Activated gamma-delta T cell (primary cell): Measurements from ENCODE around the gene TTPAL.

Source experiments
- DNase-seq: peaks from one replicate; lab custom pipeline; 2025; lab: John Stamatoyannopoulos, UW
- total RNA-seq, 2 donors: gene quantifications; one replicate each; lab custom pipeline; 2026; lab: John Stamatoyannopoulos, UW

The TTPAL gene
- total RNA-seq: 57.3 to 72.0 reads per million in 2 donors

GRCh38 chr20:44475694-44476560 is at the start of gene TTPAL:
Gene TTPAL, plus strand, starts transcription at chr20:44475874. Its CDS starts 4,126 bp downstream, at chr20:44480000.
- DNase-seq: peak; percentile 78

GRCh38 chr20:44425923-44426322 is 49.8 kb upstream of the TTPAL start:
- DNase-seq: no peak

- no peak for DNase-seq
These were observed 48.5 kb upstream of the TTPAL start for GRCh38 chr20:44426879-44427790.

- DNase-seq: no peak
These were observed 47.9 kb upstream of the TTPAL start for GRCh38 chr20:44427804-44428173.

- no peak for DNase-seq
These were observed 47.3 kb upstream of the TTPAL start for GRCh38 chr20:44428174-44429016.

- DNase-seq: no peak
These were observed 46.7 kb upstream of the TTPAL start for GRCh38 chr20:44429017-44429339.

- DNase-seq: no peak
These were observed 46.0 kb upstream of the TTPAL start for GRCh38 chr20:44429419-44430269.

- no peak for DNase-seq
These were observed 45.2 kb upstream of the TTPAL start for GRCh38 chr20:44430270-44431065.

- DNase-seq: no peak
These were observed 44.6 kb upstream of the TTPAL start for GRCh38 chr20:44431118-44431501.

GRCh38 chr20:44431502-44432234 is 44.0 kb upstream of the TTPAL start:
- DNase-seq: no peak

GRCh38 chr20:44432618-44433577 is 42.8 kb upstream of the TTPAL start:
- no peak for DNase-seq

GRCh38 chr20:44433751-44434538 is 41.7 kb upstream of the TTPAL start:
- DNase-seq: no peak

- no peak for DNase-seq
These were observed 39.9 kb upstream of the TTPAL start for GRCh38 chr20:44435630-44436335.

GRCh38 chr20:44436393-44436792 is 39.3 kb upstream of the TTPAL start:
- no peak for DNase-seq

- DNase-seq: no peak
These were observed 38.2 kb upstream of the TTPAL start for GRCh38 chr20:44437497-44437896.

- DNase-seq: no peak
These were observed 36.9 kb upstream of the TTPAL start for GRCh38 chr20:44438782-44439181.

- DNase-seq: no peak
These were observed 36.4 kb upstream of the TTPAL start for GRCh38 chr20:44439318-44439717.
